SK-N-SH treated with all-trans-retinoic acid at 6 μM for 48 hours (cell line): Measurements from ENCODE around the gene TEAD1.

Experiments
- ATAC-seq: fragments of 200-7000 bp; cut with Tn5 transposase; 3 replicates; pipeline ENCODE4 v1.9.1; 2020; ENCODE audit warnings: mild to moderate bottlenecking, moderate library complexity
- ARNTL ChIP-seq: fragments of 450-650 bp; formaldehyde crosslinking; IDR thresholded peaks from 2 replicates; pipeline ENCODE4 v1.5.0; 2020; ENCODE audit warnings: low read depth, mild to moderate bottlenecking, moderate library complexity, borderline replicate concordance
- BACH2 ChIP-seq: fragments of 250-450 bp; sonication (Bioruptor Pico); IDR thresholded peaks from 2 replicates; pipeline ENCODE4 v1.9.0; 2021; ENCODE audit warnings: mild to moderate bottlenecking, borderline replicate concordance
- CSDC2 ChIP-seq: fragments of 250-450 bp; sonication (Bioruptor Pico); IDR thresholded peaks from 2 replicates; pipeline ENCODE4 v1.5.0; 2020; ENCODE audit warnings: mild to moderate bottlenecking, moderate library complexity
- ESRRG ChIP-seq: fragments of 250-450 bp; sonication (Bioruptor Pico); IDR thresholded peaks from 2 replicates; pipeline ENCODE4 v1.6.1; 2021; ENCODE audit warnings: mild to moderate bottlenecking
- GLIS3 ChIP-seq: fragments of 250-450 bp; sonication (Bioruptor Pico); IDR thresholded peaks from 2 replicates; pipeline ENCODE4 v1.5.0; 2020; ENCODE audit warnings: mild to moderate bottlenecking, moderate library complexity
- ISL1 ChIP-seq: fragments of 250-450 bp; sonication (Bioruptor Pico); IDR thresholded peaks from 2 replicates; pipeline ENCODE4 v2.1.2; 2022; ENCODE audit warnings: mild to moderate bottlenecking, moderate library complexity
- OSR1 ChIP-seq: fragments of 250-450 bp; sonication (Bioruptor Pico); IDR thresholded peaks from 2 replicates; pipeline ENCODE4 v1.8.0; 2022; ENCODE audit warnings: moderate library complexity, mild to moderate bottlenecking, inconsistent platforms
- PATZ1 ChIP-seq: fragments of 250-450 bp; sonication (Bioruptor Pico); IDR thresholded peaks from 2 replicates; pipeline ENCODE4 v1.8.0; 2020; ENCODE audit warnings: mild to moderate bottlenecking, moderate library complexity, borderline replicate concordance
- PPARA ChIP-seq: fragments of 250-450 bp; sonication (Bioruptor Pico); IDR thresholded peaks from 2 replicates; pipeline ENCODE4 v1.5.0; 2020; ENCODE audit warnings: mild to moderate bottlenecking, borderline replicate concordance
- RARB ChIP-seq: fragments of 250-450 bp; sonication (Bioruptor Pico); IDR thresholded peaks from 2 replicates; pipeline ENCODE4 v1.8.0; 2021; ENCODE audit warnings: mild to moderate bottlenecking, moderate library complexity
- SNAI2 ChIP-seq: fragments of 250-450 bp; sonication (Bioruptor Pico); IDR thresholded peaks from 2 replicates; pipeline ENCODE4 v1.5.0; 2020; ENCODE audit warnings: mild to moderate bottlenecking, moderate library complexity
- TCF4 ChIP-seq: fragments of 250-450 bp; sonication (Bioruptor Pico); IDR thresholded peaks from 2 replicates; pipeline ENCODE4 v1.8.0; 2021; ENCODE audit warnings: mild to moderate bottlenecking, moderate library complexity, borderline replicate concordance
- TOX ChIP-seq: fragments of 250-450 bp; sonication (Bioruptor Pico); IDR thresholded peaks from 2 replicates; pipeline ENCODE4 v1.8.0; 2021; ENCODE audit warnings: mild to moderate bottlenecking, moderate library complexity, borderline replicate concordance
- TSHZ2 ChIP-seq: fragments of 250-450 bp; sonication (Bioruptor Pico); IDR thresholded peaks from 2 replicates; pipeline ENCODE4 v1.5.0; 2020; ENCODE audit warnings: mild to moderate bottlenecking, moderate library complexity
- ZC3H10 ChIP-seq: fragments of 250-450 bp; sonication (Bioruptor Pico); IDR thresholded peaks from 2 replicates; pipeline ENCODE4 v1.5.1; 2021; ENCODE audit warnings: mild to moderate bottlenecking, moderate library complexity
- ZNF565 ChIP-seq: fragments of 450-650 bp; formaldehyde crosslinking; conservative IDR thresholded peaks from 2 replicates; pipeline ENCODE4 v1.5.0; 2020; ENCODE audit warnings: low read depth, mild to moderate bottlenecking, moderate library complexity
- ZNF70 ChIP-seq: fragments of 450-650 bp; formaldehyde crosslinking; IDR thresholded peaks from 2 replicates; pipeline ENCODE4 v1.5.0; 2020; ENCODE audit warnings: mild to moderate bottlenecking, moderate library complexity
- ZNF8 ChIP-seq: fragments of 450-650 bp; formaldehyde crosslinking; IDR thresholded peaks from 2 replicates; pipeline ENCODE4 v1.5.0; 2020; ENCODE audit warnings: mild to moderate bottlenecking, moderate library complexity
- TF ChIP-seq, protein P1 (sequence below): fragments of 250-450 bp; sonication (Bioruptor Pico); IDR thresholded peaks from 2 replicates; pipeline ENCODE4 v1.8.0; 2021; ENCODE audit warnings: low read depth, mild to moderate bottlenecking, moderate library complexity, borderline replicate concordance
- TF ChIP-seq, protein P2 (sequence below): fragments of 250-450 bp; sonication (Bioruptor Pico); IDR thresholded peaks from 2 replicates; pipeline ENCODE4 v1.5.1; 2020; ENCODE audit warnings: low read depth, mild to moderate bottlenecking, moderate library complexity

The TEAD1 gene

DNA sequence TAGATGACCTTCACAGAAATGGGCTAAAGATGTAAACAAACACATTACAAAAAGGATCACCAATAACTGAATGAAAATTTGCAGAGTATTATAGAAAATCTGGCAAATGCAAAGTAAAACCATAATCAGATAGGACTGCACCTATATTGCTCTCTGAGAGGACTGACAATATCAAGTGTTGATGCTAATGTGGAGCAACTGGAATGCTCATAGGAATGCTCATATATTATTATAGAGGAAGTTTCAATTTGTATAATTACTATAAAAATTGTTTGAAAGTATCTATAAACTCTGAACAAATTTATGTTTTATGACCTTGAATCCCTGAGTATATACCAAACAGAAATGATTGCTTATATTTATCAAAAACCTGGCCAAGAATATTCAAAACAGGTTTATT lies 18.4 kb upstream of the TEAD1 start:
- ATAC-seq = no peak
- TF ChIP-seq, protein P1, sequence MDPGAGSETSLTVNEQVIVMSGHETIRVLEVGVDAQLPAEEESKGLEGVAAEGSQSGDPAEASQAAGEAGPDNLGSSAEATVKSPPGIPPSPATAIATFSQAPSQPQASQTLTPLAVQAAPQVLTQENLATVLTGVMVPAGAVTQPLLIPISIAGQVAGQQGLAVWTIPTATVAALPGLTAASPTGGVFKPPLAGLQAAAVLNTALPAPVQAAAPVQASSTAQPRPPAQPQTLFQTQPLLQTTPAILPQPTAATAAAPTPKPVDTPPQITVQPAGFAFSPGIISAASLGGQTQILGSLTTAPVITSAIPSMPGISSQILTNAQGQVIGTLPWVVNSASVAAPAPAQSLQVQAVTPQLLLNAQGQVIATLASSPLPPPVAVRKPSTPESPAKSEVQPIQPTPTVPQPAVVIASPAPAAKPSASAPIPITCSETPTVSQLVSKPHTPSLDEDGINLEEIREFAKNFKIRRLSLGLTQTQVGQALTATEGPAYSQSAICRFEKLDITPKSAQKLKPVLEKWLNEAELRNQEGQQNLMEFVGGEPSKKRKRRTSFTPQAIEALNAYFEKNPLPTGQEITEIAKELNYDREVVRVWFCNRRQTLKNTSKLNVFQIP (CRISPR knock-in tag) = 0 out of 2 replicates have a peak, but pooled peaks have one; percentile 46
- no peak for TF ChIP-seq TSHZ2 (CRISPR knock-in tag)
- TF ChIP-seq, all 23 proteins: peak for 1

DNA sequence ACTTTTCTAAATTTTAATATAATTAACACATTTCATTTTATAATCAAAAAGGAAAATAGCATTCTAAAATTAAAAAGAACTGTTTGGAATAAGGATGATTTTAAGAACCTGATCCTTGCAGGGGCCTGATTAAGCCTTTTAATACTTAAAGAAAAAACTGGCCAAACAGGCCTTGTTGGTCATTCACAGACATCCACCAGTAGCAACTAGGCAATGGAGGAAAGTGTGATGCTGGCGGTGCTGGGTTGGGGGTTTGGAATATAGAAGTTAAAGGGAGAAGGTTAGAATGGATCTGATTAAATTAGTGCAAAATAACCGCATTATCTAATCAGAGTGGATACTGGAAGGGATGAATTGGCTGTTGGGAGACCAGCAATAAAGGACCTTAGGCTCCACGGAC lies 16.9 kb upstream of the TEAD1 start:
- no peak for TF ChIP-seq CSDC2 (CRISPR knock-in tag)
- TF ChIP-seq BACH2 (CRISPR knock-in tag) = no peak
- TF ChIP-seq ZC3H10 (CRISPR knock-in tag) = no peak
- TF ChIP-seq, protein P2, sequence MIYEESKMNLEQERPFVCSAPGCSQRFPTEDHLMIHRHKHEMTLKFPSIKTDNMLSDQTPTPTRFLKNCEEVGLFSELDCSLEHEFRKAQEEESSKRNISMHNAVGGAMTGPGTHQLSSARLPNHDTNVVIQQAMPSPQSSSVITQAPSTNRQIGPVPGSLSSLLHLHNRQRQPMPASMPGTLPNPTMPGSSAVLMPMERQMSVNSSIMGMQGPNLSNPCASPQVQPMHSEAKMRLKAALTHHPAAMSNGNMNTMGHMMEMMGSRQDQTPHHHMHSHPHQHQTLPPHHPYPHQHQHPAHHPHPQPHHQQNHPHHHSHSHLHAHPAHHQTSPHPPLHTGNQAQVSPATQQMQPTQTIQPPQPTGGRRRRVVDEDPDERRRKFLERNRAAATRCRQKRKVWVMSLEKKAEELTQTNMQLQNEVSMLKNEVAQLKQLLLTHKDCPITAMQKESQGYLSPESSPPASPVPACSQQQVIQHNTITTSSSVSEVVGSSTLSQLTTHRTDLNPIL (CRISPR knock-in tag) = no peak
- no peak for TF ChIP-seq PPARA (CRISPR knock-in tag)
- no peak for TF ChIP-seq ISL1 (CRISPR knock-in tag)
- TF ChIP-seq ZNF565 (CRISPR knock-in tag) = no peak
- TF ChIP-seq PATZ1 (CRISPR knock-in tag) = no peak
- no peak for TF ChIP-seq RARB
- no peak for TF ChIP-seq TSHZ2 (CRISPR knock-in tag)
- TF ChIP-seq TCF4 (CRISPR knock-in tag) = no peak
- TF ChIP-seq ARNTL (CRISPR knock-in tag) = no peak
- no peak for TF ChIP-seq ESRRG
- TF ChIP-seq GLIS3 = no peak
- TF ChIP-seq, protein P1 (CRISPR knock-in tag) = no peak
- TF ChIP-seq TOX = no peak
- TF ChIP-seq OSR1 (CRISPR knock-in tag) = no peak
- no peak for TF ChIP-seq ZNF8
- TF ChIP-seq ZNF70 (CRISPR knock-in tag) = no peak
- TF ChIP-seq SNAI2 (CRISPR knock-in tag) = no peak
- no peak for ATAC-seq
